HFF-Myc (cell line): ENCODE data around the gene CDCP1.

ENCODE experiments used
- DNase-seq: peaks from one replicate; pipeline ENCODE4 v3.0.0-alpha.2; 2011; ENCODE audit warnings: low read depth; ENCODE audit errors: extremely low read depth
- H3K4me3 ChIP-seq: replicated peaks from 2 replicates; pipeline ENCODE4 v1.5.1; 2011; ENCODE audit warnings: low read depth, mild to moderate bottlenecking, control low read depth, low read length
- TF ChIP-seq, protein P1 (sequence below): IDR thresholded peaks from 2 replicates; pipeline ENCODE4 v1.5.1; 2012; ENCODE audit warnings: mild to moderate bottlenecking, low read depth, low read length, control low read depth; ENCODE audit errors: missing control alignments

CDCP1 gene

DNA sequence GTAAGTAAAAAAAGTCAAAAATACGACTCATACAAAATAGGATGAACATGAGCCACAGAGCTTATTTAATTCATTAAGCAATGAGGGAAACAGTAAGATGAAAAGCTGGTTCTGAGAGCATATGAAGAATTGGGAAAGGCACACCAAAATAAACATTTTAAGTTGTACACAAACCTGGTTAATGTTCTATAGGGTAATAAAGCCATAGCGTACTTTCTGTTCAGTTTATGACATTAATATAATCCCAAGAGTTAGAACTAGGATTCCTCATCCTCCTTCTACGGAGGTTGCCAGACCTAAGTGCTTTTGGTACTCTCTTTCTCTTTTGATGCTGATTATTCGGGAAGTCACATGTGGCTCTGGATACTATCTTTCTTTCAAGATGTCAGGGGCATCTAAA is 78.7 kb downstream of the CDCP1 start:
- TF ChIP-seq, protein P1, sequence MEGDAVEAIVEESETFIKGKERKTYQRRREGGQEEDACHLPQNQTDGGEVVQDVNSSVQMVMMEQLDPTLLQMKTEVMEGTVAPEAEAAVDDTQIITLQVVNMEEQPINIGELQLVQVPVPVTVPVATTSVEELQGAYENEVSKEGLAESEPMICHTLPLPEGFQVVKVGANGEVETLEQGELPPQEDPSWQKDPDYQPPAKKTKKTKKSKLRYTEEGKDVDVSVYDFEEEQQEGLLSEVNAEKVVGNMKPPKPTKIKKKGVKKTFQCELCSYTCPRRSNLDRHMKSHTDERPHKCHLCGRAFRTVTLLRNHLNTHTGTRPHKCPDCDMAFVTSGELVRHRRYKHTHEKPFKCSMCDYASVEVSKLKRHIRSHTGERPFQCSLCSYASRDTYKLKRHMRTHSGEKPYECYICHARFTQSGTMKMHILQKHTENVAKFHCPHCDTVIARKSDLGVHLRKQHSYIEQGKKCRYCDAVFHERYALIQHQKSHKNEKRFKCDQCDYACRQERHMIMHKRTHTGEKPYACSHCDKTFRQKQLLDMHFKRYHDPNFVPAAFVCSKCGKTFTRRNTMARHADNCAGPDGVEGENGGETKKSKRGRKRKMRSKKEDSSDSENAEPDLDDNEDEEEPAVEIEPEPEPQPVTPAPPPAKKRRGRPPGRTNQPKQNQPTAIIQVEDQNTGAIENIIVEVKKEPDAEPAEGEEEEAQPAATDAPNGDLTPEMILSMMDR: no peak

GRCh38 chr3:45066109-45066801 is 79.9 kb downstream of the CDCP1 start:
- TF ChIP-seq, protein P1: no peak
- DNase-seq: no peak
- no peak overlapping the region for H3K4me3 ChIP-seq

More for the DNA sequence above, 78.7 kb downstream of the CDCP1 start:
- H3K4me3 ChIP-seq: no peak overlapping the region
- no peak for DNase-seq

GRCh38 chr3:45065373-45065720 is 80.8 kb downstream of the CDCP1 start:
- TF ChIP-seq, protein P1: no peak
- no peak overlapping the region for H3K4me3 ChIP-seq
- no peak for DNase-seq

GRCh38 chr3:45064512-45065372 is 81.4 kb downstream of the CDCP1 start:
- peak; percentile 43 for DNase-seq
- TF ChIP-seq, protein P1: no peak

GRCh38 chr3:45062697-45063070 is 83.5 kb downstream of the CDCP1 start:
- TF ChIP-seq, protein P1: no peak
- DNase-seq: no peak
- H3K4me3 ChIP-seq: no peak overlapping the region

More at GRCh38 chr3:45064512-45065372, 81.4 kb downstream of the CDCP1 start:
- H3K4me3 ChIP-seq: no peak overlapping the region

DNA sequence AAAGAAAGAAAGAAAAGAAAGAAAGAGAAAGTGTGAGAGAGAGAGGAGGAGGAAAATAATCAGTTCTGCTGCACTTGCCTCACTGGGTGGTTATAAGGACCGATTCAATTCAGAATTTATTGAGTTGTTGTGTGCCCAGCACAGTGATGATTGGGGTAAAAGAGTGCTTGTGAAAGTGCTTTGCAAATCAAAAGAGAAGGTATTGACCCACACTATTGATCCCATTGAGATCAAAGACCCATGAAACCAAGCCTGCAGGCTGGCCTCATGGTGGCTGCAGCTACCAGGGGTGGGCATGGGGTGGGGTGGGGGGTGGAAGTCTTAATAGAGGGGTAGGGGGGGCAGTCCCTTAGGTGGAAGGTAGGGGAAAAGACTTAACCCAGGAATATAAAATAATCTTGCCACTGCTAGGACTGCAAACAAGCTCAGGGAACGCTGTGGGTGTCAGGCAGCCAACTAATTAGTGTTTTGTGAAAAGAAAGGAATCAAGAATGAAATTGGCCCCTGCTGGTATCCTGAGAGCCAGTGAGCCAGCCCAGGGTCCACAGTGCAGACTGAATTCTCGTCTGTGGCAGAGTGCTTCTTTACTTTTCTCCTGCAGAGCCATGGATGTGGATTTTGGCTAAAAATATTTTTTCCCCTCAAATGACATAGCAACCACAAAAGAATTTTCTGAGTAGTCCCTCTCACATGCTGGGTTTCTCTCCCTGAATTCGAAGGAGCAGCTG is 85.8 kb downstream of the CDCP1 start:
- TF ChIP-seq, protein P1: no peak
- no peak overlapping the region for H3K4me3 ChIP-seq
- no peak for DNase-seq
